ENCODE data around the gene PTPRN2.

The PTPRN2 gene

DNA sequence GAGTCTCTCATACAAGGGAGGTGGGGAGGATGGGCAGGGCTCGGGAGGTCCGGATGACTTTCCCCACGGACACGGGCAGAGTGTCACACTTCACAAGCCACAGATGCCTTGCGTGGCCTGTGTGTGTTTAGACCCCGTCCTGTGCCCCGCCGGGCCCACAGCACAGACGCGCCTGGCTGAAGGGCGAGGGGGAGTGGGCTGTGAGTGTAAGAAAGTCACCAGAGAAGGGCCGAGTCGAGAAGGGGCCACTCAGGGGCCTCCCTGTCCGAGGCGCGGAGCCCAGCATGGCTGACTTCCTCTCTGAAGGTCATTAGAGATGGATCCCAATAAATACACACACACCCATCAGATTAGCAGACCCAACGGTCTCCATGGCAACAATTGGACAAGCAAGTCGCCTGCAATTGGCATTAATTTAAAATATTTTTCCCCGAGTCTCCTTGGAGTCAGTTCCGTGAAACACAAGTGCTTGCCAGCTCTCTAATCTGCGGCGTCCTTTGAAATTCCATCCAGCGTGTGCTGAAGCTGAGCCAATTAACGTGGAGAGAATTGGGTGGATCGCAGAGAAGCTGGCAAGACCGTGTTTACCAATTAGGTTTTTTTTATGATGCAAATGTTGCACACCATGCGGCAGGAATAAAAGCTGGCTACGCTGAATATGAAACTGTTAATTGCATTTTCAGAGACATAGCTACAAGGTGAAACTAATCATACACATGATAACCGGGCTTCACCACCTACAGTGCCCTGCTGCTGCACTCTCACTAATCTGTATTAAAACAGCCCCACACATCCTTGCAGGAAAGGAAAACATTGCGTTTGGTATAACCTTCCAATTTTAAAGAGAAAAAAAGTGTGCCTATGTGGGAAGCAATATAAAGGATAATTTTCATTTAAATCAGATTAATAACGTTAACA, 571.2 kb downstream of the PTPRN2 start:
- no peak for DNase-seq

DNA sequence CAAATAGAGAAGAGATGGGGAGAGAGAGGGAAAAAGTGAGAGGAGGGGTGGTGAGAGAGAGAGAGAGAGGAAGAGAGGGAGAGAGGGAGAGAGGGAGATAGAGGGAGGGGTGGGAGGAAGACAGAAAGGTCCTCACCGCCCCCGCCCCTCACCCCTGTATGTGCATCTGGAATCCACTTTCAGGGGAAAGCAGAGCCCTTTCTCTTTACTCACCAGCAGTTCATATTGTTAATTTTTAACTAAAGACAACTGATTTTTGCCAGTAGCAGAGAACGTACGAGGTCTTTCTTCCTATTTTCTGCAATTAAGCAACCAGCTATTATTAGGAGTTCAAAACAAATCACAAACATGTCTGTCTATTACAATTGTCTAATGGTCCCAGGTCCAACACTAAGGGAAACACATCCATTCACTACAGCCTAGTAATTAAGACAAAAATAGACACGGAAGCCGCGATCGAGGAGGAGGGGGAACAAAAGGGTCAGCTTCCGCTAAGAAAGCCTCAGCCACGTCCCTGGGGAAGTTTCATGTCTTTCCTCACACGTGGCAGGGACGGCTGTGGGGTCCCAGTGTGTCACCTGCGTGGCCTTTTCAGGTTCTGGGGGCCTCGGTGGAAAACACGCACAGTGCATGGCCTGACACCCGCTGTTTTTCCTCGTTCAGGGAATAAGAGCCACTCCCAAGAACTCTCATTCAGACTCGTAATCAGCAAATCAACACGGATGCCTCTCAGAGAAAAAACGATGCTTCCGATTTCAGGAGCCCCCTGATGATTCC, 572.0 kb downstream of the PTPRN2 start:
- DNase-seq = no peak

DNA sequence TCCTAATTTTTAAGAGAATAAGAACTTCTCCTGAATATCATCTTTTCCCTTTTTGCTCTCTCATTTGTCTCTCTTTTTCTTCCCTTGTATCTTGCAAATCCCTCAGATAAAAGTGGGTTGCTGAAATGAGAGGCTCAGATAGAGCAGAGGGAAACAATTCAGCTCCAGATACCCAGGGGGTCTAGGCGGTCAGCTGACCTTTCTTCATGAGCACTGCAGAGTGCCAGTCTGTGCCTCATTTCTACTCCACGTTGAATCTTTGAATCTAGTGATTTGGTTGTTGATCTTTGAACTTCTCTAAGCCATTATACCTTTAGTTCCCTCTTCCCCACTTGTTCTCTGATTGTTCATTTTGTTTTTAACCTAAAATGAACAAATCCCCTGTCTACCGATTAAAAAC, 572.6 kb downstream of the PTPRN2 start:
- no peak for DNase-seq

DNA sequence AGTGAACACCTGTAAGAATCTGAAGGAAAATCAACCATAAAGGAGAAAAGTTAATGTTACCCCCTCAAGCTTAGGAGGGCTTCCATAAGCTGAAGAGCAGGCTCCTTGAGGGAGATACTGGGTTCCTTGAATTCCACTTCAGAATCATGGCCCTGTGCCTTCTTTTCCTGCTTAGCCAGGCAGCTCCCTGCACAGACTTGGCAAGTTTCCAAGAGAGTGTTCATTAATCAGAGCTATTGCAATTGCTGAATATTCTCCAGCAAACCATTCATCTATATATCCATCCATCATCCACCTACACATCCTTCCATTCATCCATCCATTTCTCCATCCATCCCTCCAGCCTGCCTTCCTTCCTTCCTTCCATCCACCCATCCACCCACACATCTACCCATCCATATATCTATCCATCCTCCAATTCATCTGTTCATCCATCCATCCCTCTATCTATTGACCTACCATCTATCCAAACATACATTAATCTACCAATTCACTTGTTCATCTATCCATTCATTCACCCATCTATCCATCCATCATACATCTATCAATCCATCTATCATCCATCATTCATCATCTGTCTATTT, 574.4 kb downstream of the PTPRN2 start:
- DNase-seq = no peak

DNA sequence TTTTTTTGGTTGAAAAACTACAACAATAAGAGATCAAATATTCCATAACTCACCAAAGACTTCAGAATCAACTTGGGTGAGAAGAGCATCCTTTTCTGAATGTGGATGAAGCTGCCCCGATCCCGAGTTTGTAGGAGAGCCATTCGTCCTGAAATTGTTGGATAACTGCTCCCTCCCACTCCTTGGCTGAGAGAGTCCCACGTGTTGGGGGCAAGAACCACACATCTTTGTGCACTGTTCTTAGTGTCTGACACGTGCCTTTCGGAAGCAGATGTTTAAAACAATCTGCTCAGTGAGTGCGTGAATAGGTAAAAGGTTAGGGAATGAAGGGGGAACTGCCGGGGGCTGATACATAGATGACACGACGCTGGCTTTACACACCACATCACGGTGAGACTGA, 575.7 kb downstream of the PTPRN2 start:
- DNase-seq = no peak

DNA sequence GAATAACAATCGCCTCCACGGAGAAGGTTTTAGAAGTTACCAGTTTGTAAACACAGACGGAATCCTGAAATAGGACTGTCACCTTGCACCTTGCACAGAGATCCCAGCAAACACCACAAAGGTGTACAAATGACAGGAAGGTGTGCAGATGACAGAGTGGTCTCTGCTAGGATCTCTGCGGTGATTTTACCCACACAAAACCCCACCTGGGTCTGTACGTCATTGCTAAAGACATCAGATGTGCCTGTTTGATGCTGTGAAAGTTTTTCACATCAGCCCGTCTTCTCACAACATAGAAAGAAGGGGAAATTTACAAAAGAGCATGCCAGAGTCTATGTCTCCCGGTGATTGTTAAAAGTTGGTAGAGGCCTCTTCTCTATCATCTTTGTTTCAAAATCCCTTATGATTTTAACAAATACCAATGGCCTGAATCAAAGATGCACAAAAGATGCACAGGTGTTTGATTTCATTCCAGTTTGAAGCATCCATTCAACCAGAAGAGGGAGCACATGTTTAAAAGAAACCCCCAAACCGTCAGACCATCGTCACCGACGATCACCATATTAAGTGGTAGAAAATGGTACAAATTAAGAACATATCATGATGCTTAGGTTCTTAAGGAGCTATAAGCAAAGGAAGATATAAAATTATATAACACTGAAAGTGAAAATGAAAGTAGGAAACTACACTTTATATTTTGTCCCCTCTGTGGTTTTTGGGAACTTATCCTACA, 576.5 kb downstream of the PTPRN2 start:
- no peak for DNase-seq

DNA sequence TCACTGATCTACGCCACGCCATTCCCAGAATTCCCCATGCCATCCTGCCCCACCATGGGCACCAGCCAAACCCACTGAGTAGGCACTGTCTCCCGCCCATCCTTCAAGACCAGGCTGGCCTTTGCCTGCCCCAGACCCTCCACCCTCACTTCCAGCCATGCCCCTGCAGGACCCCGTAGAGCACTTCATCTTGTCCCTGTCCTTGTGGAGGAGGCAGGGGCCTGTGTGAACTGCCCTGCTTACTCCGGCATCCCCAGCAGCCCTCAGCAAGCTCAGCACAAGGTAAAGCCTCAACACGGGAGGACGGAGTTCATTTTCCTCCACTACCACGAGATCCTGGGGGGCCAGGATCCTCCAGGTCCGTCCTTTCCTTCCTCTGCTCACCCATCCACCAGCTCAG, 577.7 kb downstream of the PTPRN2 start:
- DNase-seq = no peak

DNA sequence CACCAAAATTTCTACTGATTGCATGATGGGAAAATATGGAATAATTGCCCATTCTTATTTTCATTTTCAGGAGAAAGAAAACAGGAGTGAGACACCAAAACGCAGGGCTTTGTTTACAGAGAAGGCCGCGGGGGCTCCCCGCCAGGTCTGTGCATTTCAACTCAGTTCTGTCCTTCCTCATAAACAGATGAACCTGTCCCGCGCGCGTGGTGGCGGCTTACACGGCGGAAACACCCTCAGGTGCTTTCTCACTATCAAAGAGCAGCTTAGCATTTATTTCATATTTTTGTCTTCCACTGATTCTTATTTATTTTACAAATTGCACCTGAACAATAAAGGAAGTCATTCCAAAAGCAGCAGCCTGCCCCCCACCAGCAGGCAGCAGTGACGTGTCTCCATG, 579.4 kb downstream of the PTPRN2 start:
- DNase-seq = no peak

DNA sequence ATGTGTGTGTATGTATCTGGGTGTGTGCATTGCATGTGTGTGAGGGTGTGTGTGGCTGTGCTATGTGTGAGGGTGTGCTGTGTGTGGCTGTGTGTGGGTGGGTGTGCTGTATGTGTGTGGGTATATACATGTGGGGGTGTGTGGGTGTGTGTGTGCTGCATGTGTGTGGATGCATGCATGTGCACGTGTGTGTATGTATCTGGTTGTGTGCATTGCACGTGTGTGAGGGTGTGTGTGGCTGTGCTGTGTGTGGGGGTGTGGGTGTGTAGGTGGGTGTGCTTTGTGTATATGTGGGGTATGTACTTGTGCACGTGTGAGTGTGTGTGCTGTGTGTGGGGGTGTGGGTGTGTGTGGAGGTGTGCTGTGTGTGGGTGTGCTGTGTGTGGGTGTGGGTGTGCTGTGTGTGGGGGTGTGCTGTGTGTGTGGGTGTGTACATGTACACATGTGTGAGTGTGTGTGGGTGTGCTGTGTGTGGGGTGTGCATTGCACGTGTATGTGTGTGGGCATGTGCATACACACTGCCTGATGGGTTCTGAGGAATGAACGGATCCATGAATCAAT, 579.8 kb downstream of the PTPRN2 start:
- DNase-seq = no peak

DNA sequence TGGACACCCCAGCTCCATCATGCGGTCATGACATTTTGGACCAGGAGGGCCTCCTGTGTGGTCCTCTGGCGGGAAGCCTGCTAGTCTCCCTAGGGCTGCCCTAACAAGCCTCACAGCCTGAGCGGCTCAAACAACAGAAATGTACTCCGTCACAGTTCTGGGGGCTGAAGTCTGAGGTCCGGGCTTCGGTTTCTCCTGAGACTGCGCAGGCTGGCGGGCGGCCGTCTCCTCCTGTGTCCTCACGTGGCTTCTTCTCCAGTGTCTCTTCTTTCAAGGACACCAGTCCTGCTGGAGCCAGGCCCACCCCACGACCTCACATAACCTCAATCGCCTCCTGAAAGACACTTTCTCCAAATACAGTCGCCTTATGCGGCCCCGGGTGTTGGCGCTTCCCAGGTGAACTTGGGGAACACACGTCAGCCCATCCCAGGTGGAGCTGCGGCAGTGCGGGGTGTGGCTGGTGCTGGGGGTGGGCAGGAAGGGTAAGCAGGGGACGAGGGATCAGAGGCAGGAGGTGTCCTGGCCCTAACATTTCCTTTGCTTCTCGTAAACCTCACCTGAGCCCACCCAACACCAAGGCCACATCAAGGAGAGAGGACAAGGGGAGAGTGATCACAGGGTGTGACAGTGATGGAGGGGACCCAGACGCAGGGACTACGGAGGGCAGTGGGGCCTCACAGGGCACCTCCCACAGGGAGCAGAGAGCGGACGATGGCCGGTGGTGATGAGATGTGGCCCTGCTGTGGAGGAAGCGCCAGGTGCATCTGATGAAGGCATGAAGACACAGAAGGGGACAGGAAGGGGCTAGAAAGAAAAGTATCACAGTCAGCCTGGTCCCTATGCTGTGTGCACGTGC, 580.6 kb downstream of the PTPRN2 start:
- DNase-seq = no peak

DNA sequence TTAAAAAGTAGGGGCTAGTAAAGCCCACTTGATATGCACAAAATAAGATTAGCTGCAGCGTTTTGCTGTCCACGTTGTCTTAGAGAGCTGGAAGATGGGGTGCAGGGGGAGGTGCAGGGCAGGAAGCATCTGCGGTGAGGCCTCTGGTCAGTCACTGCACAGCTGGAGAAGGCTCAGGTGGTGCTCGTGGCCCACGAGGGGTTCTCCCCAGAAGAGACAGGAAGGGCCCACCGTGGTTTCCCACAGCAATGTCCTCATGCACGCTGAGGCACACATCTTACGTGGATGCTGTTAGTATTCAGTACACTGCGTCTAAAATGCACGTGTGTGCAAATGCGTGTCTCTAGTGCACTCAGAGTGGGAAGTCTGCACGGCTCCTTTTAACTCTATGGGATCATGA, 582.1 kb downstream of the PTPRN2 start:
- no peak for DNase-seq

DNA sequence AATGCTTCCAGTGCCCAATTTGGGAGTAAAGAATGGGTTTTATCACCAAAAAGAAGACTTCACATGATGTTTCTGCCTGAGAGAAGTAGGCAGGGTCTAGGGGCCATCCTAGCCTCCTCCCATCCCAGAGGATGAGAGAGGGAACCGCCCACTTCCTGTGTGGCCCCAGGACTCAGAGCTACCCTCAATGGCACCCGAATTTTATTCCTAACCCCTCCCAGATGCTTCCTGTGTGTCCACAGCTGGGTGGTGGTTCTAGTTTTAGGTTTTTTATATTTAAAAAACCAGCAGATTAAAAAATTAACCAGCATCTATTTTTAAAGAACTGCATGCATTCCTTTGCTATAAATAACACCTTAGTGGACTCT, 583.5 kb downstream of the PTPRN2 start:
- no peak for DNase-seq

DNA sequence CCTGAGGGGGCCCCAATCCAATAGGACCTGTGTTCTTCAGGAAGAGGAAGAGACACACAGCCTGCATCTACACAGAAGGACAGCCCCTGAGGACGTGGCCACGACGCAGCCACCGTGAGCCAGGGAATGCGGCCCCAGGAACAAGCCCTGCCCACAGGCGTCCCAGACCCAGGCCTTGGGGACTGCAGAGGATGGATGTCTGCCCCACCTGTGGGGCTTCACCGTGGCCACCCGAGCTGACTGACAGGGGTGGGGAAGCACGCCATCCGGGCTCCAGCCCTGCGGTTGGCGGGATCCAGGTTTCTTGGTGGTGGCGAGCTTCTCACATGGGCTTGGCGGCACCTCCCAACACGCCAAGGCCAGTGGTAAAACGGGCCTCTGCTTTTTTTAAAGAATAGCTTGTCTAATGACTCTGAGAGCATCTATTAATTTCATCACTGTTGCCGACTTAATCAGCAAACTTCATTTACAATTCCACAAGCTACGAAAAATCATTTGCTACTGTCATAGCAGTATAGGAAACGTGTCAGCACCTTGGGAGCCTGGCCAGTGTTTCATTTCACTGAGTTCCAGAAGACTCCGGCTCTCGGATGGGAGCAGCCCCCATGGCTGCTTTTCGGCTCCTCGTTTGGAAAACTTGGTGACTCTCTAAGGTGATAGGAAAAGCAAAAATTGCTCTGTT, 584.0 kb downstream of the PTPRN2 start:
- no peak for DNase-seq

DNA sequence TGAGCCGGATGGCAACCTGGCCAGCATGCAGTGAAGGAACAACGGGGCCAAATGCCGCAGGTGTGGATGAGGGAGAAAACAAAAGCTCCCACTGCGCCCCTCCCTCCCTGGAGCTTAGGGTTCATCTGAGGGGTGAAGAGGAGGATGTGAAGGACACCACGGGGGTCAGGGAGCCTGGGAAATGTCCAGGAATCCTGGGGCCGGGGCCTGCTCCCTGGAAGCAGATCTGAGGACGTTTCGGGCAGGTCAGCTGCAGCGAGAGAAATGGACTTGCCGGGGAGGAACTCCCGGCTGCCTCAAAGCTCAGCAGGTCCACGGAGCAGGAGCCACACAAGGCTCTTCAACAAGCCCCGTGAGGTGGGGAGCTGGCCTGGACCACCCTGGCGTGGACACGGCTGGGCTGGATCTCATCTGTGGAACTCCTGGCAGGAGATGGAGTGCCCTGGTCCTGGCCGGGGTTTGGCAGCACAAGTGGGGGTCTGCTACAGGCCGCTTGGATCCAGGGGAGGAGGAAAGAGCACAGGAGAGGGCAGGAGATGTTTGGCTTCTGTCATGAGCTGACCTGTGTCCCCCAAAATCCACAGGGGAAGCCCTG, 585.0 kb downstream of the PTPRN2 start:
- DNase-seq = no peak

DNA sequence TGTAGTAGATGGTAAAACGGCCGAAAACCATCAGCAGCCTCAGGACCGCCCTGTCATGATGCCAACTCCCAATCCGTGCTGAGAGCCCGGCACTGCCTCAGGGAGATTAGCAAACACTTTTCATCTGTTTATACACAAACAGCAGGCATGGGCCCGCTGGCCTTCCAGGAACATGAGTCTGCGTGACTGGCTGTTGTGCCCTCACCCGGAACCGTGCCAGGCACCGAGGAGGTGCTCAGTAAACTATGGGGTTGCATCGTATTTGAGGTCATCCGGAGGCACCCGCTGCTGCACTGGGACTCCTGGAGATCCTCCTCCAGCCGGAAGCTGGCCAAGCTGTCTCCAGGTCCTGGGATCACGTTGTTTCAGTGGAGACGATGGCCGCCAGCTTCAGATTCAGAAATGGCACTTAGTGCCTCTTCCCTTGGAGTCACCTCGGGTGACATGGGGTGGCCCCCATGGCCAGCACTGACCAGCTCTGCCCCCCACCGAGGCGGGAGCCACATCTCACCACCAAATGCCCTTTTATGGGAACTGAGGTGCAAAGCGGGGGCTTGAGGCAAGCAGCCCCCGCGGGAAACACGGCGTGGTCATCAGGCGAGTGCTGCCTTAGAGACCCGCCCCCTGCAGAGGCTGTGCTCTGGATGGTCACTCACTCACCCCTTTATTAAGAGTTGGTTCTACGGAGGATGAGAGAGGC, 585.9 kb downstream of the PTPRN2 start:
- DNase-seq = no peak

DNA sequence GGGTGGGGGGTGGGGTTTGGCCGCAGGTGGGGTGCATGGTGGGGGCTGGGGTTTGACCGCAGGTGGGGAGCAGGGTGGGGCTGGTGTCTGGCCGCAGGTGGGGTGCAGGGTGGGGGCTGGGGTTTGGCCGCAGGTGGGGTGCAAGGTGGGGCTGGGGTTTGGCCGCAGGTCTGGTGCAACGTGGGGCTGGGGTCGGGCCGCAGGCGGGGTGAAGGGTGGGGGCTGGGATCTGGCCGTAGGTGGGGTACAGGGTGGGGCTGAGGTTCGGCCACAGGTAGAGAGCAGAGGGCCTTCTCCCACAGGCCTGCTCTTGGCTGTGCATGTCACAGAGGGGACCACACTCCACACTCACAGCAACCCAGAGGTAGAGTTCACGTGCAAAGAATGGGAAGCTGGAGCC, 586.6 kb downstream of the PTPRN2 start:
- no peak for DNase-seq

DNA sequence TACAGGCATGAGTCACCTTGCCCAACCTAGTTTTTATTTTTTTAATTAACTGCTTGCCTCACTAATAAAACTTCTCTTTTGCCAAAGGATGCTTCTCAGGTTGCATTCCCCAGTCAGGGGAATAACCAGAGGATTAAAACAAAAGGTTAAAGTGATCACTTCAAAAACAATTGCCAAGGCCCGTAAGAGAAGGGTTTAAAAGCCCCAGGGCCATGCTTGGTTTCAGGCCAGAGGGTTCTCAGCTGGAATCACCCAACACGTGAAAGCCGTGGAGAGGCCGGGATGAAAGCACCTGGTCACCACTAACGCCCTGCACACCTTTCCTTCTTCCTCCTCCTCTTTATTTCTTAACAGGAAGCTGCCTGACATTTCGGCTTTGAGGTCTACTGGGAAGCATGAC, 587.5 kb downstream of the PTPRN2 start:
- DNase-seq = no peak

DNA sequence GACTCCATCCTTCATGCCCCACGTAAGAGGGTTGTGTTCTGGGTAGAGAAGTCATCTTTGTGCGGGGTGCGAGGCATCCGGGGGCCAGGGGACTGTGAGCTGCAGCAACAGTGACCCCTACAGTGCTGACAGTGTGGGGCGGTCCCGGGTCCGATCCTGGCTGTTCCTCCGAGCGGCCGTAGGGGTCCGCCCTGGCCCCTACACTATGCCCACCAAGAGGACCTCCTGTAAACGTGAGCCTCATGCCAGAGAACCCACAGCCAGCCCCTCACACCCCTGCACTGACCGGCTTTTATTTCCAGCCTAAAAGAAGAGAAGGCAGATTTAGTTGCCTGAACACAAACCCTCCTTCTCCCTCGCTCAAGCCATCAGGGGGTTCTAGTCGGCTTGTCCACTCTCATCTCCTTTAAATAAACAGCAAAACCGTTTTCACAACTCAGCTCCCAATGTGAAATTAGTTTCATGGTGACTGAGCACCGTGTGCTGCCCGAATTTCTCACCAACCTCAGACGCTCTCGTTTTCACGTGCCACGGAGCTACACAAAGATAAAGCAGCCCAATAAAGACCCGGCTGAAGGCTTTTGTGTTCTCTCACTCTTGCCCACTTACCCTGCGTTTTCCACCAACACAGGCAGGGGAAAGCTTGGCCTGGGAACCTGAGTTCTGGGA, 588.6 kb downstream of the PTPRN2 start:
- DNase-seq = no peak

DNA sequence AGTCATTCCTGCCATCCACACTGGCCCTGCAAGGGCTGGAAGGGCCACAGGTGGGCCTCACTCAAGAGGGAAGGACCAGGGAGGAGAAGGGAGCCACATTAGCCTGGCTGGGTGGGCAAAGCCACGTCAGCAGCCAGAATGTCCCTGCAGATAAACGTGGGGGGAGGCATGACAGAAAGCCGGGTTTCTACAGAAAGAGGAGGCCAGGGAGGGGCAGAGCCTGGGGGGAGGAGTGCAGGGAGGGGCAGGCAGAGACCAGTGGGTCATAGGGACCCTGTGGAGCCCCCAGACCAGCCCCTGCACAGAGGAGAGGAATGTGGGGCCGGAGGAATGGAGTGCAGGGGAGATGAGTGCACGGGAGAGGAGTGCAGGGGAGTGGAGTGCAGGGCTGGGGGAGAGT, 590.2 kb downstream of the PTPRN2 start:
- DNase-seq = no peak

DNA sequence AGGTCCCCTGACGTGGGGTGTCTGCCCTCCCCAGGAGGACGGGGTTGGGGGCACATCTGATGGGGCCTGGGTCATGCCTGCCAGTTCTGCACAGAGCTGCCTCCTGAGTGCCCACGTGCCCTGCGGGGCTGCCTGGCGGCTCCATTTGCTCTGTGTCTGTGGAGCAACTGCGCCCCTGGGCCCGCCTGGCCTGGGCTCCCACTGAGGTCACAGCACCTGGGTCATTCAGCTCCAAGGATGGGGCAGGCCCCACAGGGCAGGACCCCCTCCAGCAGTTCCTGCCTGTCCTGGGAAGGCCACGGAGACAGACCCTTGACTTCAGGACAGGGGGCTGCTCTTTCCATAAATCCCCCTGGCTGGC, 590.6 kb downstream of the PTPRN2 start:
- no peak for DNase-seq
